Activated CD4-positive, alpha-beta T cell treated with anti-CD3 and anti-CD28 coated beads, Interleukin-2, Interleukin-6, amounts not matched to agents 100 ng/mL and 50 ng/mL, durations not matched to agents 16 hours and 8 hours (primary cell): ENCODE results near the gene CES5A.
"Not testable (repeated sequence)": the region's sequence is repeated elsewhere in the genome, so short reads cannot be mapped to it uniquely, and the experiment has no call there.

Source experiments
- DNase-seq: peaks from one replicate; pipeline ENCODE4 v3.0.0-alpha.2; 2020

CES5A gene

DNA sequence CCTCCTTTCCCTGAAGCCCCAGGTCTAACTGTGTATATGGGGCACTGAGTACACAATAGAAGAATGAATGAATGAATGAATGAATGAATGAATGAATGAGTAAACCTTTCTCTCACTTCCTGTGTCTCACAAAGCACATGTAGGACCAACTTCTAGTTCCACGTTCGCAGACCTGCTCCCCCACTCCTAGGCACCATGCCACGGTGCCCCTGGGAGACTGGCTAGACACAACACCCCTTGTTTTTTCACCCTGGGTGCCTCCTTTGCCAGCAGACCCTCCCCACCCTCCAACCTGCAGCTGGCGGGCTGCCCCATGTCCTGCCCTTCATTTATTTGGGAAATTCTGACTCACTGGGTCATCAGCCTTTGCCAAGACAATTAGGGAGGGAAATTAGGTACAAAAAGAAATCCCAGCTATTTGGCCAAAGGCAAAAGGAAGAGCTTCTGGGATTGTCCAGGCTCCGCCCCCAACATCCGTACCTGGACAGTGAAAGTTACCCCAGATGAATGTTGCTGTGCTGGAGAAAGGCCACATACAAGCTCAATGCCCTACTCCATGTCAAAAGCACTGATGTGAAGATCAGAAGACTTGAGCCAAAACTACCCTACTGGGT, 50.0 kb downstream of the CES5A start:
- DNase-seq: no peak

DNA sequence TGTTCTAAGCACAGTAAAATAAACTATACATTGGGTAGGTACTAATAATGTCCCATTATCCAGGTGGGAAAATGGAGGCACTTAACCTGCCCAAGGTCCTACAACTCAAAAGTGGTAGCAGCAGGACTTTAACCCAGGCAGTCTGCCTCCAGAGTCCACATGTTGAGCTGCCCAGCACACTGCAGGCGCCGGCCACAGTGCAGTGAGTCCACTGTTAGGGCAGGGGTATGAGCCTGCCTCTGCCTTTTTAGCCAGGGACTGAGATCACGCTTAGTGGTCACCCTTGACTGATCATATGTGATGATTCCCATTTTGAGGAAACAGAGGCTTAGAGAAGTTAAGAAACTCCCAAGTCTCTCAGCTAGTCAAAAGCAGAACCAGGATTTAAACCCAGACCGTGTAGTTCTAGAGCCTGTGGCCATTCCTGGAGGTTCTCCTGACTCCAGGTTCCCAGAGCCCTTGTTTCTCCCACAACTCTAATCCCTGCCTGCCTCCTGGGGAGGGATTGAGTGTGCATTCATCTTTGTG, 50.6 kb downstream of the CES5A start:
- no peak for DNase-seq

DNA sequence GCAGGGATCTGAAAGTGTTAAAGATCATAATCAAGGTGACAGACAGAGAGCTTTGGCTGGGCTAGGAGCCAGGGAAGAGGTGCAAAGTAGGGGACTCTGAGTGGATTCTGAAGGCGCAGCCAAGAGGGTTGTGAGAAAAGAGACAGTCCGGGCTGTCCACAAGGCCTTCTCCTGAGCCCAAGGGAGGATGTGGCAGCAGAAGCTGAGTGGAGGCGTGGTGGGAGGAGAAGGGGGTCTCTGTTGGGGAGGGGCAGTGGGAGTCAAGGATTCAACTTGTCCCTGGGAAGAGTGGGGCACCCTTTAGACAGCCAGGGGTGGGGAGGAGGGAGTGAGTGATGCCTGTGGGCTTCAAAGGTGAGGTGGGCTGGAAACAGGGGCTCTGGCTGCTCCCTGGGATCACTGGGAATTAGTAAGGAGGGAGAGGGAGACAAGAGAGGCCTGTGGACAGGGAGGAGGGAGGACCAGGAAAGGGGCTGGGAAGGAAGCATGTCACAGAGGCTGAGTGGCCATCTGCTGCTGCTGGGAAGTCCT, 52.8 kb downstream of the CES5A start:
- no peak for DNase-seq

DNA sequence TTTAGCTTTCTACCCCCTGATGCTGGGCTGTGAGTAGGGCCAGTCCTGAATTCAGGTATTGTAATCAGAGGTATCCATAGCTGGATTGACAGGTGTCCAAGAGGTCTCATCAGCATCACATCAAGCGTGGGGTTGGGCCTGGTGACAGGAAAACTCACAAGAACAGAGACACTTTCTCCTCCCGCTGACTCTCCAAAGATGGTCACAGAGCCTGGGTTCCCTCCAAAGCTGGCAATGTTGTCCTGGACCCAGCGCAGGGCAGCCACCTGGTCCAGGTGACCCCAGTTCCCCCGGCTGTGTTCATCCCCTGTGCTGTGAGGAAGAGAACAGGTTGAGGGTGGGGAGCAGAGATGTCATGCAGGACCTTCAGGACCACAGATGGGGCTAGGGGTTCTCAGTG, 54.0 kb downstream of the CES5A start:
- DNase-seq: no peak

DNA sequence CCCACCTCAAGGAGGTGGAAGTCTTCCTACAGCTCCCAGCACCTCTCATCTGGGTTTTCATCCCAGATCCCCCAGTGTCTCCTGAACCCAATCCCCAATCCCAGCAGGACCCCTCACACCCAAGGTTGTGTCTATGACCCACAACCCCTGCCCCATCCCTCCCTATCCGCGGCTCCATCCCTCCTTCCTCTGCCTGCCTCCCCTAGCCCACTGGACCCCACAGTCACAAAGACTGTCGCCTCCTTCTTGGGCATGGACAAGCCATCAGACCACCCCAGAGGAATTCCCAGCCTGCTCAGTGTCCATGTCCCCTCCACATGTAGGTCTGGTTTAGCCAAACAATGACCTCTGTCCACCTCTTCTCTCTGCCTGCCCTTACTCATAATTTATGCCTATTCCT, 54.6 kb downstream of the CES5A start:
- DNase-seq: no peak

DNA sequence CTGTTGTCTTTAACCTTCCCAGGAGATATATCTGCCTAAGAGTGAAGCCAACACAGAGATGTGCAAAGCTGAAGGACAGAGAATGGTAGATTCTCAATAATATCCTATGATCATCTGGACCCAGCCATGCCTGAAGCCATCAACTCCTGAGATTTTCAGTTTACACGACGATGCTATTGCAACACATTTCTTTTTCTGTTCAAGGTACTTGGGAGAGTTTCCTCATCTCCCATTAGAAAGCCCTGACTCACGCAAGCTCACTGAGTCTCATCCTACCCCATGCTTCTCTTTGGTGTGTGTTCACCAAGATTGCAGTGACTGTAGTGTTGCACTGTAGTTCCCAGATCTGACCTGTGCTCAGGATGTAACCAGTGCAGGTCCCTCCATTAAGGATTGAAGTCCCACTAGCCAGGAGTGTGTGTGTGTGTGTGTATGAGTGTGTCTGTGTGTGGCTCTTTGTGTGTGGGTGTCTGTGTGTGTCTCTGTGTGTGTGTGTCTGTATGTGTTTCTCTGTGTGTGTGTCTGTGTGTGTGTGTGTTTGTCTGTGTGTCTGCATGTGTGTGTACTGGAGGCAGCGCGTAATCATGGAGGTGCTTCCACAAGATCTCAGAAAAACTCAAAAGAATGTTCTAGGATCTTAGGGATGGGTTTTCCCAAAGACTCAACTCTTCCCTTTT, 57.8 kb downstream of the CES5A start:
- DNase-seq: no peak

DNA sequence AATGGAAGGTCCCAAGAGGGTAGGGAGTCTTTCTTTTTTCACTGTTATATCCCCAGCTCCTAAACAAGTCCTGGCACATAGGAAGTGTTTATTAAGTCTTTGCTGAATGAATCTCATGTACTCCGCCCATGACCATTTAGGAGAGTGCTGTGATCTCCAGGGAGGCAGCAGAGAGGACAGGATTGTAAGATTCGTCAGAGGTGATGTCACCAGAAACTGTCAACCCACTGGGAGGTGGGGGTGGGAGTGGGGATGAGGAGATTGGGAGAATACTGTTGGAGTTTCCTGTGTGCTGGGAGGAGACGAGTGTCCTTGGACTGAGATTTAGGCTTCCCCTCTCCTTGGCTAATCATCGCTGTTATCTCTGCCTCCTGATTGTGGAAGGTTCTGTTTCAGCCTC, 59.0 kb downstream of the CES5A start:
- DNase-seq: not testable (repeated sequence)

DNA sequence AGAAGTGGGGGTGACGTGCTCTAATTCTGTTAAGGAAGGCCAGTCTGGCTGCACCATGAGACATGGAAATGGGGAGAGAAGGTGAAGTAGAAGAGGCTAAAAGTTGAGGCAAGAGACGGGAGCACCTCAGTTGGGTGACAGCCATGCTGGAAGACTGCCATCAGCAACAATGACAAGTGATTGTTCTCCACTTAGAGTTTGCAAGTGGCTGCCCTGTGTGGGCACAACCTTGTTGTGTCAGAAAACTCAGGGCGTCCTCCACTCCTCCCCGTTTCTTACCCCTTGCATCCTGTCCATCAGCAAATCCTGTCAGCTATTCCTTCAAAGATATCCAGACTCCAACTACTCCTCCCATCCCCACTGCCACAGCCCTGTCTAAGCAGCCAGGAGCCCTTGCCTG, 59.9 kb downstream of the CES5A start:
- DNase-seq: no peak

DNA sequence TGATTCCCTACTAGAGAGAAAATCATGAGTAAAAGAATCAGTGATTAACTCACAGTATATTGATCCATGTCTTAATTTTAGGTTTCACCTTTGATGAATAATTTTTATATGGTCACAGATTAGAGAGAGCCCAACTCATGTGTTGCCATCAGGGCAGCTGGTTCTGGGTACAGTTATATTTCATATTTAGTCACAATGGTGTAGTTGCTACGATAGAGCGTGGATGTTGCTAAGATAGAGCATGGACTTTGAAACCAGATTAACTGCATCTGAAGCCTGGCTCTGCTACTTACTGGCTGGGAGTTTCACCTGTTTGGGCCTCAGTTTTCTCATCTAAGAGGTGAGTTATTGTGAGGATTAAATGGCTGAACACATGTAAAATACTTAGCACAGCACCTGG, 61.0 kb downstream of the CES5A start:
- not testable (repeated sequence) for DNase-seq

DNA sequence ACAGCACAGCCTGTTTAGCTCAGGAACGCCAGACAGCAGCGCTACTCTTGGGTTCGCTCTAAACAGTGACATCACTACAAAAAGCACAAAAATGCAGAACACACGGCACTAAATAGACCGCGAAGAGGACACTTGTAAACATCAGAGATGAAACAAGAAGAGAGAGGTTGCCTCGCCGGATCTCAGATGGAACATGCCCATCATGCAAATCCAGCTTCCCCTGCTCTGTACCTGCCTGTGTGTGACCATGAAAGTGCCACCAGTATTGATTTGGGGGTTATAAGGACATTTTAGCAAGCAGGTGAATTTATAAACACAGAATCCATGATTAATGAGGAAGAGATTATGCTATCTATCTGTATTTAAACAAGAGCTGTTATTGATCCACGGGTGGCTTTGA, 61.4 kb downstream of the CES5A start:
- not testable (repeated sequence) for DNase-seq

DNA sequence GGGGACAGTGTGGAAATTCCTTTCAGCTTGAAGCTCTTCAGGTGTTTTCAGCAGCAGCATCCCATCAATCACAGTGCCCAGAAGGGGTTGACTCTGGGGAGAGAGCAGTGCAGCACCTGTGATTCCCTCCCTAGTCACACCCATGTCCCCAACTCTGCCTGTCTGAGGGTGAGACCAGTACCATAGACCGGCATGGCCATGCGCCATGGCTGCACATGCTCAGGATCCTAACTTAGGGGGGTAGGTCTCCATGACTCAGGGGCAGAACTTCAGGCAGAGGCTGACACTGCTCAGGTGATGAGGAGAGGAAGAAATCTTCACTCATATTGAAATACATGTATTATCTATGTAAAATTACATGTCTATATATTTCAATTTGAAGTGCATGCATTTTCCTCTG, 62.2 kb downstream of the CES5A start:
- DNase-seq: no peak

DNA sequence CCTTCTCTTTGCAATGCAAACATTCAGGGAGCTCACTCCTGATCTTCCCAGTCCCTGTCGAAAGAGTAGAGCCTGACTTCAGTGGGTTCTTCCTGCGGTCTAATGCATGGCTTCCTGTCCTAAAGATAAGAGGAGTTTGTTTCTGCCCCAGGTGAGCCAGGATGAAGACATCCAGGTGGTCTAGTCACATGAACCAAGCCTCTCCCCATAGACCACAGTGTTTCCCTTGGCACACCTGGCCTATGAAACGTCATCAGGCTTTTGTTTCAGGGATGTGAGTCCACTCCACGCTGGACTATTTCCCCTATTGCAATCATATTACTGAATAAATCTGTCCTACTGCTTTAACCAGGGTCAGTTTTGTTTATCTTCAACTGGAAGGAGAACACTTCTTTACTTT, 63.4 kb downstream of the CES5A start:
- DNase-seq: no peak

DNA sequence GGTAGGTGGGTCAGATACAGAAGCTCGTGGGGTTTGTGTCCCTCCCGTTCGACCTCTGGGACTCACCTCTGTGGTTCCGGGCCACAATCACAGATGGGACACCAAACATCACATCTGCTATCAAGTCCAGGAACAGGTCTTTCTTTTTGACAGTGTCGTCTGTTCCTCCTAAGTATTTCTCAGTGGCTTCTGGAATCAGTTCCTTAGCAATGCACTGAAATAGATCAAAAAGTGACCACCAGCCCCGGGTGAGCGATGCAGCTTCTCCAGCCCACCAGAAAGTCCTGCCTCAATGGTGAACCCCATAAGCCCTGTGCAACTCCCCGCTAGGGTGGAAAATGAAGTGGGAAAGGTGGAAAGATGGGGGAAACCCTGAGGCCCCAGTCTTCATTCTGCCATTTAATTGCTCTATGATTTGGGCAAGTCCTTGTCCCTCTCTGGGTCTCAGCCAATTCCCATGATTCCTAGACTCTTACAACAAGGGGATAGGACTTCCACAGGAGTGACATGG, 64.7 kb downstream of the CES5A start:
- DNase-seq: no peak

DNA sequence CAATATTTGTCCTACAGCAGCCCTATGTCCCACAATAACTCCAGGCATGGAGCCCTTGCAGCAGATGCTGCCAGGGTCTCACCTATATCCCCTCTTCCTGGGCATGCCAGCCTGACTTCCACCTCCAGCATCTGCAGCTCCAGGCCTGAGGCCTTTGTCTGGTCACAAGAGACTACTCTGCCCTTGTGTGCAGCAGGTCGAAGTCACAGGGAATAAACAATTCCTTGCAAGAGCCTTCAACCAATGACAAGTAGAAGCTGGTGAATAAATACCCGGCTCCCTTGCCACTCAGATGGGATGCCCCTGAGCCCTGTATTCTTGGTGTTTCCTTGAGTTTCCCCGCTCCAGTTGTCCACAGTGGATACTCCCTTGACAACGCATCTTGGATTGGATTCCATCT, 65.3 kb downstream of the CES5A start:
- no peak for DNase-seq

DNA sequence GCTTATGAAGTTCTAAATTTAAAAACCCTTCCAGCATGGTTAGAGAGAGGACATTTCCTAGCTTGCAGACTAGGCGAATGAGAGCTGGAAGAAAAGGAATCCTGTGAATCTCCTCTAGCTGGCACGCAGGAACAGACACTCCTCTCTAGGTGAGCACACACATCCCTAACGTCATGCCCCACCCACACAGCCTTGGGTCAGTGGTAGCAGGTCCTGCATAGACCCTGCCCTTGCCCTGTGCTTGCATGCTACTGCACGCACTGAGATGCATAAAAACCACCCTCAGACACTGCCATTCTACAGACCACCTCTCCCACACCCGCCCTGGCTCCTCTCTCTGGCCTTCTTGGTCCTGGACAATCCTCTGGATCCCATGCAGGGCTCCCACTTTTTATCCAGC, 65.8 kb downstream of the CES5A start:
- DNase-seq: no peak

DNA sequence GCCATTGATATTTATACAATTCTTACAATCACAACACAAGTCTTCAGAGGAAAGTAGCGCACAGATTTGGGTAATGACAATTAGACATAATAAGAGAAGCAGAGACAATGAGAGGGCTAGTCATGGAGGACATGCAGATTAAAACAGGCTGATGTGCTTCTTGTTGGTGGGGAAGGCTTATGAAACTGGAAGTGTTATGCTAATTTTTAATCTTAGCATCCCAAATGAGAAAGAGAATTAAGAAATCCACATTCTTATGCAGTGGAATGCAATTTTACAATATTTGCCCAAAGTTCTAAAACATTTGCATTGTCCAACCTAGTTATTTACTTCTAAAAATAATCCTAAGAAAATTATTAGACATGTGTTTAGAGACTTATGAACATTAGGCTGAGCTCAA, 66.9 kb downstream of the CES5A start:
- not testable (repeated sequence) for DNase-seq

DNA sequence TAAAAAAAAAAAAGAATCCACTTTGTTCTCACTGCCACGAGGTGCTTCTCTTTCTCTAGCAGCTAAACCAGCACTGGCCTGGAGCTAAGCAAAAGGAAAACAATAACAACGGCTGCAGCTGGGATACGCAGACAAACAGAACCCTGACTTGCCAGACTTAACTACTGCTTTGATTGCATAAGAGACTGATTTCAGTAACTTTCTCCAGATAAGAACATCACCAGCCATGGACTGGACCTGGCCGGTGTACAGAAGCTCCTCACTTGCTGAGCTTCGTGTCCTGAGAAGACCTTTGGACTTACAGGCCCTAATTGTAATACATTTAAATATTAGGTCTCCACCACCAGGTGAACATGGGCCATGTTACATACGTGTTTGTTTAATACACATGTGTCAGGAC, 70.1 kb downstream of the CES5A start:
- not testable (repeated sequence) for DNase-seq

DNA sequence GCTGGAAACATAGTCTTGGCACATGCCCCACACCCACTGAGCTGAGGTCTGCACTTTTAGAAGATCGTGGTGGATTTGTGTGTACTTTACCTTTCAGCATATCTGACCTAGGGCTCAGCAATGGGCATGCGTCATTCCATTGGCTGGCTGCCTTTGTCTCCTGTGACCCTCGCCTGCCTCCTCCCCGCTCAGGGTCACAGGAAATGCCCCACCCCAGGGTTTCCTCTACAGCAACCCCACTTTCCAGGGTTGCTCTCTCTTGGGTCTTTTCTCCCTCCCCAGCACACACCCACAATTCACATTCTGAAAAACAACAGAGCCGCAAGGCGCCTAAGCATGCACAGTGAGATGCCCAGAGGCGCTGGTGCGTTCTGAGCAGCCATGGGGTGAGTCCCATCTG, 71.5 kb downstream of the CES5A start:
- DNase-seq: not testable (repeated sequence)
